DMS114 treated with DMSO at 0.1 percent for 48 hours (cell line): Measurements from ENCODE around the gene LDHB.
"Not testable (repeated sequence)": the region's sequence is repeated elsewhere in the genome, so short reads cannot be mapped to it uniquely, and the experiment has no call there.

Experiments
- DNase-seq: peaks from one replicate; lab custom pipeline; 2025; ENCODE audit not compliant: unreplicated experiment; lab: John Stamatoyannopoulos, UW

Gene LDHB

GRCh38 chr12:21662122-21662792 is 4.6 kb upstream of the LDHB start:
- DNase-seq = no peak

DNA sequence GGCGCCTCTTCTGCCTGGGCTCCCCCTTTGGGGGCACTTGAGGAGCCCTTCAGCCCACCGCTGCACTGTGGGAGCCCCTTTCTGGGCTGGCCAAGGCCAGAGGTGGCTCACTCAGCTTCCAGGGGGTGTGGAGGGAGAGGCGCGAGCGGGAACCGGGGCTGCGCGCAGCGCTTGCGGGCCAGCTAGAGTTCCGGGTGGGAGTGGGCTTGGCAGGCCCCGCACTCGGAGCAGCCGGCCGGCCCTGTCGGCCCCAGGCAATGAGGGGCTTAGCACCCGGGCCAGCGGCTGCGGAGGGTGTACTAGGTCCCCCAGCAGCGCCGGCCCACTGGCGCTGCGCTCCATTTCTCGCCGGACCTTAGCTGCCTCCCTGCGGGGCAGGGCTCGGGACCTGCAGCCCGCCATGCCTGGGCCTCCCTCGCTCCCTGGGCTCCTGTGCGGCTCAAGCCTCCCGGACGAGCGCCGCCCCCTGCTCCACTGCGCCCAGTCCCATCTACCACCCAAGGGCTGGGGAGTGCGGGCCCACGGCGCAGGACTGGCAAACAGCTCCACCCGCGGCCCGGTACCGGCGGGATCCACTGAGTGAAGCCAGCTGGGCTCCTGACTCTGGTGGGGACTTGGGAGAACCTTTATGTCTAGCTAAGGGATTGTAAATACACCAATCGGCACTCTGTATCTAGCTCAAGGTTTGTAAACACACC is 3.9 kb upstream of the LDHB start:
- not testable (repeated sequence) for DNase-seq

DNA sequence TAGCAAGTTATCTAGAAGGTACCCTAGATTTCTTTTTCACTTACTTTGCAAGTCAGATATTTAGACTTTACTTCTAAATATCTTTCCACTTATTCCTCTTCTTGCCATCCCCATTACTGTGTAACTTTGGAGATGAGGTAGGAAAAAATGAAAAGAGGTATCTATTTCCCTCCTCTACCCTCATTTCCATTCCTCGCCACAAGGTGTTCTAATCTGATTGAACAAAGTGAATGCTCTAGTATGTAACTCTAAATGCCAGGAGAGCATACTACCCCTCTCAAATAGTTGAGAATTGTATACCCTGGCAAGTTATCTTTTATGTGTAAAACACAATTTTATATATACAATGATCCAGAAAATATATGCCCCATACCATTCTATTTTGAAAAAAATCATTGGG is 1.7 kb upstream of the LDHB start:
- DNase-seq = peak; percentile 23

DNA sequence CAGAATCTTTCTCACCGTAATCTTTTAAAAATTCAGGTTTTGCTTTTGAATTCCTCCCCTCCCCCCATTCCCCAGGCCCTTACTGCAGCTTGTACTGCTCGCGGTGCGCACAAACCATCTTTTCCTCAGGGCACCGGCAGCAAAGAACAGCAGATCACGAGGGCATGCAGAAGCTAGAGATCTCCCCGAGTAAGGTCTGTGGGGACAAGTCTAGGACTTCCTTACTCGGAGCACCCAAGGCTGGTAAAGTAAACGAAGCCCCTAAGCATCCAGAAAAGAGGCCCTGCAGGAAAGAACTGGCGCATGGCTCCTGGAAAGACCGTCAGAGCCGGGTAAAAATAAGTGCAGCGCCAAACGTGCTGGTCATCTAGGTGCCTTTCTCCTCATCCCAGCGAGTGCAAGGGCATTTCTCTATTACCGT is 727 bp downstream of the LDHB start:
- peak; percentile 57 for DNase-seq

- DNase-seq = no peak
Observed at GRCh38 chr12:21655591-21655990, 2.1 kb downstream of the LDHB start.

DNA sequence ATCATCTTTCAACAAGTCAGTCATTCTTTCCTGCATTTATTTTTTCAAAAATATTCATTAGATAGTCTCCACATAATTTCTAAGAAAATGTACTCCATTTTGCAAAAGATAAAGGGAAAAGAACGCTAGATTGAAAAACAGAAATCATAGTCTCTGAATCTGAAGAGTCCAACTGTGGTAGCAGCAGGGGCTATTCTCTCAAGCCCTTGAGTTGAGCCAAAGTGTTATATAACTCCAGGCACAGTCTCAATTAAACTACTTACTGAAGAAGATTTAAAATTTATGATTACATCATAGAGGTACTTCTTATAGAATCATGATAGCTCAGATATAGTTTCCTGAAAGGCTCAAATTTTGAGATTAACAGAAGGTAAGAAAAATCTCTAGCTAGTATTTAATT is 5.8 kb downstream of the LDHB start:
- DNase-seq = no peak

GRCh38 chr12:21650997-21651396 is 6.6 kb downstream of the LDHB start:
- no peak for DNase-seq

DNA sequence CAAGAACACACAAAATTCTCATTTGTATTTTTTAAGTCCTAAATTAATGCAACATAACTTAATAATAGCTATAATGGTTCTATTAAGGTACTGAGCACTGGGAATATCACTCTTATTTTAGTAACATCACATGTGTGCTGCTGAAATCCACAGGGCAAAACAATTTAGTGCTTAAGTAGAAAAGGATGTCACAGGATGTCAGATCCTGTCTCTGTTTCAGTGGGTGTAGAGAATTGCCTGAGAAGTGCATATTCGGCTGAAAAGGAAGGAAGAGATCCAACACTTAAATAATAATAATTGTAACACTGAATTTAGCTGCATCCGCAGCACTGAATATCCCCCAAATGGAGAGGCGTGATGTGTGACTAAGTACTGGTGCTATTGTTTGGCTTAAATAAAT is 8.6 kb downstream of the LDHB start:
- no peak for DNase-seq

DNA sequence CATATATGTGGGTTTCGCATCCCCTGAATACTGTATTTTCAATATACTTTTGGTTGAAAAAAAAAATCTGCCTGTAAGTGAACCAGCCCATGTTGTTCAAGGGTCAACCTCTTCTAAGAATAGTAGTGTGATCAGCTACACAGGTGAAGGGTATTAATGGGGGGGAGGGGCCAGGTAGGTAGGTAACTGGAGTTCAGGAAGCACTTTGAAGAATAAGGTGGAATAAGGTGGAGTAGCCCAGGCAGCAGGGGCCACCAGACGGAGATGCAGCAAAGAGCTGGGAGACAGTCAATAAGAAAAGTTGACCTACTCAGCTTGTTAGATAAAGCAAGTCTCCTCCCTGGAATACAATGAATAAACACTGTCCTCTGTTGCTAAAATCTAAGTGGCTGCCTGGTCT is 9.3 kb downstream of the LDHB start:
- no peak for DNase-seq

- DNase-seq = no peak
Observed at GRCh38 chr12:21647179-21647578, 10.5 kb downstream of the LDHB start.

- DNase-seq = not testable (repeated sequence)
Observed at GRCh38 chr12:21645041-21645500, 12.6 kb downstream of the LDHB start.

GRCh38 chr12:21644516-21644915 is 13.1 kb downstream of the LDHB start:
- DNase-seq = no peak

DNA sequence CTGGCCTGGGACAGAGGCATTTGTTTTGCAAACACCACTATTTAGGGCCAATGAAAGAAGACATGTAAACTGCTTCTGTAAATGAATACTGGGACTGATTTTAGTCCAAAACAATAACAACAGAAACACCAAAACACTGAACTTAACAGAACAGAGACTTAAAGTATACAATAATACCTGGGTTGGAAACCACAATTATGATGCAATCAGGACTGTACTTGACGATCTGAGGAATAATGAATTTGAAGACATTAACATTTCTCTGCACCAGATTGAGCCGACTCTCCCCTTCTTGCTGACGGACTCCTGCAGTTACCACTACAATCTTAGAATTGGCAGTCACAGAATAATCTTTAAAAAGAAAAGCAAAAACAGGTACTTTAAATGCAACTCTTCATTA is 13.9 kb downstream of the LDHB start:
- DNase-seq = no peak

- DNase-seq = no peak
Observed at GRCh38 chr12:21642707-21643389, 14.8 kb downstream of the LDHB start.

- no peak for DNase-seq
Observed at GRCh38 chr12:21638054-21638891, 19.4 kb downstream of the LDHB start.

DNA sequence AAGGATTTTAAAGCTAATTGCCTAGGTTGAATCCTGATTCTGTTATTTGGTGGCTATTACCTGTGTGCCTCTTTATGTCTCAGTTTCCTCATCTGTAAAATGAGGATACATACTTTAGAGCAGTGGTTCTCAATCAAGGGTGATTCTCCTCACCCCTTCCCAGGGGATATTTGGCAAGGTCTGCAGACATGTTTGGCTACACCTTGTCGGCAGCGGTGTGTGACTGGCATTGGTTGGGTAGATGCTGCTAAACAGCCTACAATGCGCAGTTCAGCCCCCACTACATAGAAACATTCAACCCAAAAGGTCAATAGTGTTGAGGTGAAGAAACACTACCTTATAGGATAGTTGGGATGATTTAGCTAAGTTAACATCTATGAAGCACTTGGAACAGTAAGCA is 23.4 kb downstream of the LDHB start:
- DNase-seq = no peak

GRCh38 chr12:21631367-21631766 is 26.3 kb downstream of the LDHB start:
- no peak for DNase-seq

DNA sequence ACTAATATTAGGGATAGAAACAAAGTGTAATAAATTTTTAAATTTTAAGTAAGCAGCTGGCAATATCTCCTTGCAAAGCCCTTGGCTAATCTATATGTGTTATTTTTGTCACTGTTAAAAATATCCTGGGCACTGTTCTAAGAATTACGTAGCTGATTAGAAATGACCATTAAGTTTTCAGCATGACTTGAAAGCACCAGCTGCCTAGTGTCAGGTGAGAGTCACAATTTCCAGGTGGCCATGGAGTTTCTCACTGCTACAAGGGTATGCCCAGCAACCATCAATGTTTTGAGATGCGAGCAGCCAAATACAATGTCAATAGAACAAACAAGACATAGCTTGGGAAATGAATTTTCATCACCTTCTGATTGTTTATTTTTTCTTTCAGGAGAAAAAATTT is 29.7 kb downstream of the LDHB start:
- DNase-seq = no peak

DNA sequence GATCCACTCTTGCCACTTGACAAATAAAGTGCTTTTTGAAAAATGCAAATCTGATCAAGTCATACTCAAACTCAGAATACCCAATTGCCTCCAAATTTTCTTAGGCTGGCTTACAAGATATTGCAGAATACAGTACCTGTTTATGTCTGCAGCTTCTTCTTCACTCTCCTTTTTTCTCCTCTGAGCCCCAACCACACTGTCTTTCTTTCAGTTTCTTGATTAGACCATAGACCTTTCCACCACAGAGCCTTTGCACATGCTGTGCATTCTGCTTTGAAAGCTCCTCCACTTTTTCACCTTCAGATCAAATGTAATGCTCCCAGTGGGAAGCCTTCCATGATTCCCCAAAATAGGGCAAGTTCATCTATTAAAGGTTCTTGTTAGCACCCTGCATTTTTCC is 39.1 kb downstream of the LDHB start:
- DNase-seq = no peak

- no peak for DNase-seq
Observed at GRCh38 chr12:21617030-21617429, 40.6 kb downstream of the LDHB start.

- no peak for DNase-seq
Observed at GRCh38 chr12:21615431-21615830, 42.2 kb downstream of the LDHB start.
